Duodenal mucosa (tissue), 2 donors: ENCODE measurements around the gene TCEAL7.
A peak's percentile ranks its signal among the peaks of the same experiment; 100 is the strongest.

Experiments used
- H3K27ac ChIP-seq: one replicate; pipeline ENCODE4 v1.7.0; 2013; ENCODE audit warnings: low read depth, low read length
- H3K27me3 ChIP-seq, 2 donors: one replicate each; pipeline ENCODE4 v1.7.0; 2013; ENCODE audit warnings: low read length in 2 of 2, control low read depth in 1 of 2; ENCODE audit not compliant: insufficient read depth in 2 of 2, control insufficient read depth in 1 of 2
- H3K36me3 ChIP-seq, 2 donors: one replicate each; pipeline ENCODE4 v1.7.0; 2013; ENCODE audit warnings: low read length in 2 of 2, control low read depth in 1 of 2; ENCODE audit not compliant: insufficient read depth in 2 of 2, control insufficient read depth in 1 of 2
- H3K4me1 ChIP-seq, 2 donors: one replicate each; pipeline ENCODE4 v1.7.0; 2013; ENCODE audit warnings: low read length in 2 of 2, control low read depth in 1 of 2; ENCODE audit not compliant: insufficient read depth in 2 of 2, control insufficient read depth in 1 of 2
- H3K4me3 ChIP-seq, 2 donors: one replicate each; pipeline ENCODE4 v1.7.0; 2013; ENCODE audit warnings: low read length in 2 of 2, low read depth in 1 of 2
- H3K9ac ChIP-seq, 2 donors: one replicate each; pipeline ENCODE4 v1.7.0; 2013; ENCODE audit warnings: low read length in 2 of 2, low read depth in 1 of 2
- H3K9me3 ChIP-seq, 2 donors: one replicate each; pipeline ENCODE4 v1.7.0; 2013; ENCODE audit warnings: low read length in 2 of 2, control low read depth in 1 of 2; ENCODE audit not compliant: control insufficient read depth in 1 of 2

TCEAL7 gene

DNA sequence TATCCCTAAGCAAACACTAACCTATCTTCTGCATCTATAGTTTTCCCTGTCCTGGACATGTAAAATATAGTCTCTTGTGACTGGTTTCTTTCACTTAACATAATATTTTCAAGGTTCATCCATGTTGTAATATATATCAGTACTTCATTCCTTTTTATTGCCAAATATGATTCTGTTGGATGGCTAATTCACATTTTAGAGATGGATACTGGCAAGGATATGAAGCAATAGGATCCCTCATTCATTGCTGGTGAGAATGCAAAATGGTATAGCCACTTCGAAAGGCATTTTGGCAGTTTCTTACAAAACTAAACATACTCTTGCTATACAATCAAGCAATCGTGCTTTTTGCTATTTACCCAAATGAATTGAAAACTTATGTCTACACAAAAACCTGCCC lies 33.0 kb downstream of the TCEAL7 start:
- Histone ChIP-seq H3K27ac (no peak overlapping the region), H3K27me3 (no peaks in the 10 kb centered on the region), H3K4me3 (no peak overlapping the region), H3K9me3 (no peaks in the 10 kb centered on the region), H3K36me3 (no peaks in the 10 kb centered on the region), H3K4me1 (no peaks in the 10 kb centered on the region), H3K9ac (no peak overlapping the region)

DNA sequence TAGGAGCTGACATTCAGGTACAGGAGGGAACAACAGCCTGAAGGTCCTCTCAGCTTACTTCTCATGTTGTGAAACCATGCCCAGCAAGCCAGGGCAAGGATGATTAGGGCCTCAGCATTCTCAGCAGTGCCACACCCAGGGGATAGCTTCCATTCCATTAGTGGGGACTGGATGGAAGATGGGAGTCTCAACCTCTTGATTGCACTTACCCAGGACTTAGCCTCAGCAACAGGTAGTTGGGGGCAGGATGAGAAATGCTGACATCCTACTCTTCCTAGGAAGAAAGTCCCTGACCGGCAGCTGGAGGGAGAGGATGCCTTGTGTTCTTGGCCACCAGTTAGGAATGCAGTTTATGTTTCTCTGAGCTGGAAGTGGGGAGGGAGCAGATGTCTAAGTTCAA lies 37.5 kb downstream of the TCEAL7 start:
- no peaks in the 10 kb centered on the region for H3K36me3 ChIP-seq
- H3K27me3 ChIP-seq, result no peaks in the 10 kb centered on the region
- no peaks in the 10 kb centered on the region for H3K9me3 ChIP-seq
- no peaks in the 10 kb centered on the region for H3K4me1 ChIP-seq
- no peak overlapping the region for H3K4me3 ChIP-seq
- H3K9ac ChIP-seq, result no peak overlapping the region
- H3K27ac ChIP-seq, result no peak overlapping the region

DNA sequence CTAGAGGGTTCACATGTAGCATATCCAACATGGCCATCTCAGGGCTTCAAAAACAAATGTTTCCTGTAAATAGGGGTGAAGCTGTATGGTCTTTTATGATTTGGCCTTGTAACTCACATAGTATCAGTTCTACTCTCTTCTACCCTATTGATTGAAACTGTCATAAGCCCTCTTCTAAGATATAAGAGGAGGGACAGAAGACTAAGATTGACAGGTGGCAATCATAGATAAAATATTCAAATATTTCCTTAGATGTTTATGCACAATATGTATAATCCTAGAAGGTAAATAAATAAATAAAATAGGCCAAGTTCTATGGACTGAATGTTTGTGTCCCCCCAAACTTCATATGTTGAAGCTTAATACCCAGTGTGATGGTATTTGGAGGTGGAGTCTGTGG lies 39.4 kb downstream of the TCEAL7 start:
- no peak overlapping the region for H3K9ac ChIP-seq
- no peaks in the 10 kb centered on the region for H3K36me3 ChIP-seq
- no peaks in the 10 kb centered on the region for H3K27me3 ChIP-seq

DNA sequence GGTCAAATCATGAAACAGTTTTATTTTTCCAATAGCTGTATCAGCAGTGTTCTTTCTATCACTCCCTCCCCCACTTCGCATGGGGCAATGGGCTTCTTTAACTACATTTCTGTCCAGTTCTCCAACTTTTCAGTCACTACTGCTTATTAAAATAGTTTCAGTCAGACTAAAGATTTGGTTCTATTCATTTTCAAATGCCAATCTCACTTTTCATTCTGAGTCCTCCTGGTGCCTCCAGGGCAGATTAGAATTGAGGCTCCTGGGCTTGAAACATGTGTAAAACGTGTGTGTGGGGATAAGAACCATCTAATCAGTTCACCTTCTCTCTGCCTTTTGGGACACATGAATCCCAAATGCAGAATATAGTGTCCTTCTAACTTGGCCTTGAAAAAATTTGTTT lies 42.8 kb downstream of the TCEAL7 start:
- no peaks in the 10 kb centered on the region for H3K36me3 ChIP-seq
- H3K27me3 ChIP-seq, result no peaks in the 10 kb centered on the region
- no peak overlapping the region for H3K27ac ChIP-seq
- no peak overlapping the region for H3K4me3 ChIP-seq
- no peaks in the 10 kb centered on the region for H3K4me1 ChIP-seq
- no peak overlapping the region for H3K9ac ChIP-seq
- no peaks in the 10 kb centered on the region for H3K9me3 ChIP-seq

More for the DNA sequence above, 39.4 kb downstream of the TCEAL7 start:
- no peak overlapping the region for H3K4me3 ChIP-seq
- H3K4me1 ChIP-seq, result no peaks in the 10 kb centered on the region
- H3K9me3 ChIP-seq, result no peaks in the 10 kb centered on the region
- H3K27ac ChIP-seq, result no peak overlapping the region

DNA sequence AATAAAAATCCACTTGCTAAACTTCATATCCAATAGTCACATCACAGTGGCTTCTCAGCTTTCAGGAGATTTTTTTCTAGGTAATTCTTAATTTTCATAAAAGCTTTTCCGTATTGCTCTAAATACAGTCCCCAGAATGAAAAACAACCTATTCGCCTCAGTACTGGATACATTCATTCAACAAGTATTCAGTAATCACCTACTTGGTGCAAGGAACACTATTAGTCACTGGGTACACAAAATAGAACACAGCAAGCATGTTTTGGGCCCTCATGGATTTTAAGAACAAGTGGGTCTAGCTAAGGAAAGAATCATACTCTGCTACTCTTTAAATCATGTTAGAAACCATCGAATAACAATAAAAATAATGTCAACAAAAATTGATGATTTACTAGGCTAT lies 43.5 kb downstream of the TCEAL7 start:
- Histone ChIP-seq H3K4me1 (no peaks in the 10 kb centered on the region), H3K36me3 (no peaks in the 10 kb centered on the region), H3K9ac (no peak overlapping the region), H3K4me3 (no peak overlapping the region), H3K9me3 (no peaks in the 10 kb centered on the region), H3K27me3 (no peaks in the 10 kb centered on the region), H3K27ac (no peak overlapping the region)

DNA sequence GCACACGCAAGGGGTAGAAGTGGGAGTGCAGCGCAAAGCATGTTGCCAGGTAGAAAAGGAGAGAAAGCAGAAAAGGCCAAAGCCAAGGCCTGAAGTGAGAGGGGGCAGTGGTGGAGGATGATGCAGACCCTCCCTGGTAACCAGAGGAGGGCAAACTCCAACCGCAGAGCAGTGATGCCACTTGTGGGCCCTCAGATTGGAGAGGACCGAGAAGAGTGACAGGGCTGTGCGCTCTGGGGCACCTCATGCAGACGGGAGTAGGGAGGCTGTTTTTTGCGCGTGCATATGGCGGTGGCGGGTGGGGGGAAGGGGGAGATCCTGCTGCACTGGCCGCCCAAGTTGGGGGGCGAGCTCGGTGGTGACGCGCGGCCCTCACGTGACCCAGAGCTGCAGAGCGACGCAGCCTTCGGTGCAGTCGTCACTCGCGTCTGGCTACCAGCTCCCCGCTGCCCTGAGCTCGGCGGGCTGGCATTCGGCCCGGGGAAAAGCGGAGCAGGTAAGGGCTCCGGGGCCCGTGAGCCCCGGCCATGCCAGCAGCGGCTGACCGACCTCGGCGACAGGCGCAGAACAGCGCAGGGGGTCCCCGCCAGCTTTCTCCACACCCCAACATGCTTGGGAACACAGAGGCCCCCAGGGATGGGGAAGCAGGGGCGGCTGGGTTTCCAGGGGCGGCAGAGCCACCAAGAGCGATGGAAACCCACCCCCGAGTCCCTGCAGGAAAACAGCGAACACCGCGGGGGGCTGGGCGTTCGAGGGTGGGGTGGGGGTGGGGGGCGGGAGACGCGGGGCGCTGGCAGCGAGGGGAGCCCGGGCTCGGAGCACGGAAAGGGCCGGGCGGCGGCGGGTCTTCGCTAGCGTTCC lies 46.3 kb downstream of the TCEAL7 start, which contains the start of gene BEX3:
Gene BEX3 (plus strand): TSS at position 421 of the 861 bp plus-strand sequence. CDS start 984 bp downstream, outside the sequence.
- H3K27me3 ChIP-seq, result no peaks in the 10 kb centered on the region
- H3K4me3 ChIP-seq, result peak within 1 kb of the TSS; percentile 55 to 57
- H3K27ac ChIP-seq, result peak within 1 kb of the TSS; percentile 50
- no peaks in the 10 kb centered on the region for H3K4me1 ChIP-seq
- H3K9ac ChIP-seq, result peak within 1 kb of the TSS; percentile 18 to 54
- no peaks in the 10 kb centered on the region for H3K9me3 ChIP-seq
- no peaks in the 10 kb centered on the region for H3K36me3 ChIP-seq

DNA sequence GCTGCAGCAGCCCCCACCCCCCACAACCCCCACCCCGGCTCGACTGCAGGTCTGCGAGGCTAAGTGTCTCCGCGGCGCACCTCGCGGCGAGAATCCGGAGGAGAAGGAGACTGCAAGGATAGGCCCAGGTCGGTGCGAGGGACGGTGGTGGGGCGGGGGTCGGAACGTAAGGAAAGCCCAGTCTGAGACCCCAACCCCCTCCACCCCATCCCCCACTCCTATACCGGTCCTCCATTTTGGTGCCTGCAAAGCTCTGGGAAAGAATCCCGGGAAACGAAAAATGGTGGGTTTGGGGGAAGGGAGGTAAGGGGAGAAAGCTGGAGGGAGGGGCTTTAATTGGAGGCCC lies 46.9 kb downstream of the TCEAL7 start:
- H3K27ac ChIP-seq, result no peak overlapping the region
- no peak overlapping the region for H3K9ac ChIP-seq
- H3K4me3 ChIP-seq, result peak overlapping the region; percentile 50 to 52
- no peaks in the 10 kb centered on the region for H3K36me3 ChIP-seq
- no peaks in the 10 kb centered on the region for H3K27me3 ChIP-seq
- H3K9me3 ChIP-seq, result no peaks in the 10 kb centered on the region
- H3K4me1 ChIP-seq, result no peaks in the 10 kb centered on the region

DNA sequence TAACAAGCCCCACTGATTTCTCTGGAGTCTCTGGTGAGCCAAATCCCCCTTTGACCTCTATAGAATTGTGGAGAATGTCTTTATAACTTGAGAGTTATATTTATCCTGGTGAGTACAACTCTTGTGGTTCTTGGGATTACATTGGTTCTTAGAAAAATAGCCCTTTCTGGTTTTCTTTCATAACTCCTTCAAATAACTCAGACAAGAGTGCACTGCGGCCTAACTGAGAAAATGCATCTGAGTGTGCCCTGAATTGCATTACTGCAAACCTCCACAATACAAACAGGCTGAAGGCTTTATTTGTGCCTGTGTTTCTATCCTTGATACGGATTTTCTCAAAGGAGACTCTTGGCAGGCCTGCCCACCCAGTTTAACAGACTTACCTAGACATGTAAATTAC lies 49.0 kb downstream of the TCEAL7 start:
- Histone ChIP-seq H3K36me3 (no peaks in the 10 kb centered on the region), H3K4me1 (no peaks in the 10 kb centered on the region), H3K9me3 (no peaks in the 10 kb centered on the region), H3K27me3 (no peaks in the 10 kb centered on the region), H3K4me3 (no peak overlapping the region), H3K9ac (no peak overlapping the region), H3K27ac (no peak overlapping the region)
